WTC11 (cell line): ENCODE results near the gene NAT9. TPM values are rescaled to one million over a fixed set of nuclear protein-coding genes. Genes with fewer than 3 reads are reported as not detected.

Experiments
- E2F1 ChIP-seq: sonication (generic); formaldehyde crosslinking; IDR thresholded peaks from 2 replicates; pipeline ENCODE4 v1.8.0; 2022; ENCODE audit warnings: mild to moderate bottlenecking, missing genetic modification reagents
- E2F4 ChIP-seq: sonication (generic); formaldehyde crosslinking; IDR thresholded peaks from 2 replicates; pipeline ENCODE4 v1.8.1; 2022; ENCODE audit warnings: low read depth, mild to moderate bottlenecking, moderate library complexity, missing genetic modification reagents, borderline replicate concordance
- EMX1 ChIP-seq: fragments of 250-450 bp; sonication (Bioruptor Pico); IDR thresholded peaks from 2 replicates; pipeline ENCODE4 v1.8.0; 2021; ENCODE audit warnings: mild to moderate bottlenecking
- FOXK1 ChIP-seq: sonication (generic); formaldehyde crosslinking; IDR thresholded peaks from 2 replicates; pipeline ENCODE4 v1.8.0; 2022; ENCODE audit warnings: mild to moderate bottlenecking, moderate library complexity, missing genetic modification reagents
- GRHL2 ChIP-seq: fragments of 250-450 bp; sonication (Bioruptor Pico); IDR thresholded peaks from 2 replicates; pipeline ENCODE4 v1.8.0; 2022; ENCODE audit warnings: mild to moderate bottlenecking, moderate library complexity; ENCODE audit not compliant: insufficient replicate concordance, severe bottlenecking
- HMGXB4 ChIP-seq: sonication (generic); formaldehyde crosslinking; IDR thresholded peaks from 2 replicates; pipeline ENCODE4 v1.8.1; 2023; ENCODE audit warnings: mild to moderate bottlenecking, moderate library complexity, missing genetic modification reagents
- IRF1 ChIP-seq: sonication (generic); formaldehyde crosslinking; IDR thresholded peaks from 2 replicates; pipeline ENCODE4 v1.8.0; 2023; ENCODE audit warnings: missing genetic modification reagents
- NR2C2 ChIP-seq: sonication (generic); formaldehyde crosslinking; IDR thresholded peaks from 2 replicates; pipeline ENCODE4 v1.8.0; 2022; ENCODE audit warnings: mild to moderate bottlenecking, missing genetic modification reagents
- OVOL2 ChIP-seq: fragments of 250-450 bp; sonication (Bioruptor Pico); IDR thresholded peaks from 2 replicates; pipeline ENCODE4 v1.9.0; 2021; ENCODE audit warnings: mild to moderate bottlenecking, borderline replicate concordance
- SMAD3 ChIP-seq: sonication (generic); formaldehyde crosslinking; IDR thresholded peaks from 2 replicates; pipeline ENCODE4 v1.8.0; 2022; ENCODE audit warnings: missing genetic modification reagents, mild to moderate bottlenecking, borderline replicate concordance
- SOX15 ChIP-seq: fragments of 250-450 bp; sonication (Bioruptor Pico); IDR thresholded peaks from 2 replicates; pipeline ENCODE4 v1.9.0; 2021; ENCODE audit warnings: mild to moderate bottlenecking
- SP1 ChIP-seq: sonication (generic); formaldehyde crosslinking; conservative IDR thresholded peaks from 2 replicates; pipeline ENCODE4 v1.8.1; 2022; ENCODE audit warnings: missing genetic modification reagents
- STAT6 ChIP-seq: sonication (generic); formaldehyde crosslinking; conservative IDR thresholded peaks from 2 replicates; pipeline ENCODE4 v1.8.1; 2023; ENCODE audit warnings: mild to moderate bottlenecking, low read depth, missing genetic modification reagents, moderate library complexity
- TCF7 ChIP-seq: sonication (generic); formaldehyde crosslinking; IDR thresholded peaks from 2 replicates; pipeline ENCODE4 v1.8.0; 2022; ENCODE audit warnings: mild to moderate bottlenecking, low read depth, missing genetic modification reagents, moderate library complexity
- USF2 ChIP-seq: sonication (generic); formaldehyde crosslinking; IDR thresholded peaks from 2 replicates; pipeline ENCODE4 v1.8.1; 2023; ENCODE audit warnings: mild to moderate bottlenecking, missing genetic modification reagents, moderate library complexity
- ZNF121 ChIP-seq: sonication (generic); formaldehyde crosslinking; IDR thresholded peaks from 2 replicates; pipeline ENCODE4 v1.8.0; 2023; ENCODE audit warnings: missing genetic modification reagents
- ZNF219 ChIP-seq: sonication (generic); formaldehyde crosslinking; IDR thresholded peaks from 2 replicates; pipeline ENCODE4 v1.8.0; 2023; ENCODE audit warnings: missing genetic modification reagents, mild to moderate bottlenecking, borderline replicate concordance
- ZNF317 ChIP-seq: sonication (generic); formaldehyde crosslinking; IDR thresholded peaks from 2 replicates; pipeline ENCODE4 v1.8.1; 2023; ENCODE audit warnings: low read depth, mild to moderate bottlenecking, moderate library complexity, missing genetic modification reagents, borderline replicate concordance
- ZNF396 ChIP-seq: fragments of 250-450 bp; sonication (Bioruptor Pico); IDR thresholded peaks from 2 replicates; pipeline ENCODE4 v1.8.0; 2021; ENCODE audit warnings: mild to moderate bottlenecking, moderate library complexity, borderline replicate concordance
- ZNF416 ChIP-seq: fragments of 250-450 bp; sonication (Bioruptor Pico); IDR thresholded peaks from 2 replicates; pipeline ENCODE4 v1.9.0; 2021; ENCODE audit warnings: mild to moderate bottlenecking, inconsistent platforms
- ZNF425 ChIP-seq: fragments of 250-450 bp; sonication (Bioruptor Pico); conservative IDR thresholded peaks from 2 replicates; pipeline ENCODE4 v1.9.0; 2021; ENCODE audit warnings: mild to moderate bottlenecking
- ZNF532 ChIP-seq: fragments of 250-450 bp; sonication (Bioruptor Pico); IDR thresholded peaks from 2 replicates; pipeline ENCODE4 v1.9.0; 2021; ENCODE audit warnings: mild to moderate bottlenecking, borderline replicate concordance
- ZNF671 ChIP-seq: fragments of 250-450 bp; sonication (Bioruptor Pico); IDR thresholded peaks from 2 replicates; pipeline ENCODE4 v1.8.0; 2021; ENCODE audit warnings: mild to moderate bottlenecking
- total RNA-seq: library from RNA; stranded (reverse); gene quantifications from 3 replicates; pipeline ENCODE4 v1.2.3, GENCODE V29; 2021

Gene NAT9
- total RNA-seq, 1 experiment from 2014 or later = 67.1 TPM

- TF ChIP-seq STAT6 (no peak), EMX1 (CRISPR knock-in tag) (no peak), SP1 (CRISPR knock-in tag) (peak; percentile 66), ZNF425 (no peak), ZNF219 (CRISPR knock-in tag) (no peak; the same call in 1 of the 2 replicates), FOXK1 (CRISPR knock-in tag) (0 out of 2 replicates have a peak, but pooled peaks have one; percentile 6), GRHL2 (no peak), HMGXB4 (CRISPR knock-in tag) (peak; percentile 58; the same call in 1 of the 2 replicates), E2F4 (CRISPR knock-in tag) (no peak), ZNF121 (CRISPR knock-in tag) (no peak), SMAD3 (CRISPR knock-in tag) (no peak), ZNF416 (0 out of 2 replicates have a peak, but pooled peaks have one; percentile 29), NR2C2 (CRISPR knock-in tag) (0 out of 2 replicates have a peak, but pooled peaks have one; percentile 45), OVOL2 (CRISPR knock-in tag) (no peak), IRF1 (CRISPR knock-in tag) (peak; percentile 33; the same call in 1 of the 2 replicates), ZNF532 (CRISPR knock-in tag) (no peak), ZNF396 (CRISPR knock-in tag) (no peak), SOX15 (no peak), ZNF671 (CRISPR knock-in tag) (no peak), USF2 (no peak), ZNF317 (CRISPR knock-in tag) (peak; percentile 43; the same call in 1 of the 2 replicates), TCF7 (CRISPR knock-in tag) (no peak; the same call in 1 of the 2 replicates), E2F1 (no peak)
Observed at GRCh38 chr17:74748529-74749278, 27.4 kb downstream of the NAT9 start, which contains the start of gene NHERF1 (continued).
